SH-SY5Y (cell line): Measurements from ENCODE around the gene AAGAB.

Source experiments
- GATA2 ChIP-seq: IDR thresholded peaks from 2 replicates; pipeline ENCODE4 v1.6.1; 2011; ENCODE audit warnings: mild to moderate bottlenecking, low read depth, low read length
- GATA3 ChIP-seq: IDR thresholded peaks from 2 replicates; pipeline ENCODE4 v1.6.1; 2011; ENCODE audit warnings: low read depth, mild to moderate bottlenecking, low read length, moderate library complexity

DNA sequence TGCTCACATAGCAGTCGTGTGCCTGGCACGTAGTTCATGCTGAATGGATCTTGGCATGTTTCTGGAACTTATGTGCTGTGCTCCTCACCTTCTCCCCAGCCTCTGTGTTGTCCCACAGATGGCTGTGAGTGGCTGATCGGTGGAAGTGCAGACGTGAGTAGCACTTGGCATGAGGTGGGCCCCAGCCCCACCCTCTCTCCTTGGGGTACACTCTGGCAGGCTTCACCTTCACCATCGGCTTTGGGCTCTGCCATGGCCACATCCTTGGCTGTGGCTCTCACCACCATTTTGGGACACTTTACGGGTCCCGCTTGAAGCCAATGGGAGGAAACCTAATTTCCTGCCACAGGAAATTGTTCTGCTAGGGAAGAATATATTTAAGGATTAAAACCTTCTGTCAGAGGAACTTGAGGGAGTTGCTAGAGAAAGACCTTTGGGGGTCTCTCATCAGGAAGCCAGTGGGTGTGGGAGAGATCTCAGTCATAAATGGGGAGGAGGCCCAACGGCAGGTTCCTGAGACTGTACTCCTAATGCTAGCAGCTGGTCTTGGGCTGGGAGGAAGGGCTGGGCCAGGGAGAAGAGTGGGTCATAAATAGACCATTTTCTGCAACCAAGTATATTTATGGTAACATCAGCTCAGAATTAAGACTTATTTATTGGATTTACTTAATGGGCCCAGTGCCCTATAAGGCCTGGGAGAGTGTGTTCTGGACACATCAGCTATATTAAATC is 96.8 kb downstream of the AAGAB start:
- TF ChIP-seq GATA2 (no peak), GATA3 (no peak)
